B cell (primary cell): ENCODE data around the gene PIPOX. TPM values are rescaled to one million over a fixed set of nuclear protein-coding genes. Genes with fewer than 3 reads are reported as not detected.

Source experiments
- ATAC-seq: fragments of 200-7000 bp; cut with Tn5 transposase; one replicate; pipeline ENCODE4 v1.10.0; 2021; ENCODE audit warnings: low read depth, mild to moderate bottlenecking, moderate number of reproducible peaks, moderate library complexity
- CTCF ChIA-PET: fragments of 350-600 bp; sonication (Branson Sonifier 250); formaldehyde crosslinking; loops from one replicate; lab custom pipeline; 2021; ENCODE audit warnings: antibody characterized with exemption, inconsistent platforms; lab: Charles Lee
- POLR2A ChIA-PET: fragments of 350-600 bp; sonication (Branson Sonifier 250); formaldehyde crosslinking; loops from one replicate; lab custom pipeline; 2021; ENCODE audit warnings: antibody characterized with exemption; lab: Charles Lee
- DNase-seq: peaks from one replicate; pipeline ENCODE4 v3.0.0; 2013
- H2AFZ ChIP-seq: 2 replicates; pipeline ENCODE4 v1.6.1; 2012; ENCODE audit warnings: mild to moderate bottlenecking, low read depth, low read length; ENCODE audit not compliant: insufficient read depth, poor library complexity, severe bottlenecking
- H3K27ac ChIP-seq, 2 donors: 1 replicate in 1 of 2; 2 replicates in 1 of 2; pipeline ENCODE4 v1.5.1; 2012 to 2013; ENCODE audit warnings: low read length in 2 of 2, mild to moderate bottlenecking in 2 of 2, moderate library complexity in 1 of 2
- H3K27me3 ChIP-seq, 4 experiments: fragments of 200-600 bp in 1 of 4; sonication (generic) in 1 of 4; replicated peaks in 1 of 4; 1 replicate in 2 of 4; 2 replicates in 2 of 4; pipeline versions ENCODE4 v1.6.1 to v1.7.0; 2013 to 2016; ENCODE audit warnings: low read length in 3 of 4, mild to moderate bottlenecking in 2 of 4, mixed read lengths in 1 of 4, moderate library complexity in 1 of 4; ENCODE audit not compliant: insufficient read depth in 4 of 4, control insufficient read depth in 3 of 4; ENCODE audit errors: control extremely low read depth in 1 of 4
- H3K36me3 ChIP-seq, 2 experiments: replicated peaks in 1 of 2; 1 replicate in 1 of 2; 2 replicates in 1 of 2; pipeline versions ENCODE4 v1.6.1 to v1.7.1; 2013; ENCODE audit warnings: low read length in 1 of 2; ENCODE audit not compliant: insufficient read depth in 2 of 2, control insufficient read depth in 1 of 2; ENCODE audit errors: control extremely low read depth in 1 of 2, extremely low read depth in 1 of 2
- H3K4me1 ChIP-seq, 2 donors: fragments of 200-600 bp in 1 of 2; sonication (generic) in 1 of 2; 1 replicate in 1 of 2; 2 replicates in 1 of 2; pipeline versions ENCODE4 v1.5.1 to v1.6.1; 2013 to 2017; ENCODE audit warnings: low read length in 2 of 2; ENCODE audit not compliant: control insufficient read depth in 2 of 2, insufficient read depth in 2 of 2
- H3K4me2 ChIP-seq: replicated peaks from 2 replicates; pipeline ENCODE3; 2012; ENCODE audit warnings: mild to moderate bottlenecking, low read depth, low read length; ENCODE audit not compliant: poor library complexity, severe bottlenecking
- H3K4me3 ChIP-seq, 5 experiments: fragments of 200-600 bp in 1 of 5; sonication (generic) in 1 of 5; 1 replicate in 3 of 5; 2 replicates in 2 of 5; pipeline versions ENCODE4 v1.5.1 to v1.7.0; 2011 to 2016; ENCODE audit warnings: low read length in 4 of 5, mild to moderate bottlenecking in 4 of 5, low read depth in 2 of 5, control low read depth in 1 of 5, moderate library complexity in 1 of 5; ENCODE audit not compliant: insufficient read depth in 1 of 5; ENCODE audit errors: control extremely low read depth in 1 of 5, extremely low read depth in 1 of 5
- H3K79me2 ChIP-seq: fragments of 200-600 bp; sonication (generic); one replicate; pipeline ENCODE4 v1.6.0; 2016; ENCODE audit warnings: low read length; ENCODE audit not compliant: control insufficient read depth, insufficient read depth
- H3K9ac ChIP-seq: fragments of 200-600 bp; sonication (generic); 2 replicates; pipeline ENCODE4 v1.6.1; 2017; ENCODE audit warnings: mild to moderate bottlenecking, low read length, moderate library complexity
- H3K9me3 ChIP-seq, 3 donors: one replicate each; pipeline versions ENCODE4 v1.6.1 to v1.7.1; 2013; ENCODE audit warnings: low read length in 2 of 3; ENCODE audit not compliant: control insufficient read depth in 2 of 3, insufficient read depth in 1 of 3; ENCODE audit errors: control extremely low read depth in 1 of 3
- H4K20me1 ChIP-seq: 2 replicates; pipeline ENCODE4 v1.6.0; 2012; ENCODE audit warnings: mild to moderate bottlenecking, low read length; ENCODE audit not compliant: insufficient read depth, control insufficient read depth, poor library complexity, severe bottlenecking
- H3K27ac Mint-ChIP-seq: one replicate; pipeline ENCODE4 v1.8.0; 2021; ENCODE audit warnings: mixed read lengths
- H3K27me3 Mint-ChIP-seq: one replicate; pipeline ENCODE4 v1.8.0; 2021; ENCODE audit warnings: mixed read lengths
- H3K4me1 Mint-ChIP-seq: one replicate; pipeline ENCODE4 v1.8.0; 2021; ENCODE audit warnings: mixed read lengths
- H3K4me3 Mint-ChIP-seq: one replicate; pipeline ENCODE4 v1.8.0; 2021; ENCODE audit warnings: mixed read lengths
- H3K9me3 Mint-ChIP-seq: one replicate; pipeline ENCODE4 v1.8.0; 2022; ENCODE audit warnings: mixed read lengths; ENCODE audit not compliant: insufficient read depth
- CTCF ChIP-seq: fragments of 200-600 bp; IDR thresholded peaks from one replicate; pipeline ENCODE4 v1.8.0; 2022; ENCODE audit warnings: antibody characterized with exemption, mild to moderate bottlenecking
- EZH2 ChIP-seq: IDR thresholded peaks from 2 replicates; pipeline ENCODE4 v1.6.1; 2012; ENCODE audit warnings: borderline replicate concordance, low read depth, mild to moderate bottlenecking, moderate library complexity, low read length; ENCODE audit not compliant: insufficient read depth, poor library complexity, severe bottlenecking
- WGBS: methylation state at CpG from one replicate; pipeline ENCODE4 v1.1.5; 2013; ENCODE audit warnings: missing lambda C conversion rate; ENCODE audit not compliant: insufficient coverage; 5-methylcytosine and 5-hydroxymethylcytosine counted together
- intact Hi-C: fragments of 100-400 bp; cut with micrococcal nuclease; formaldehyde crosslinking; loops from one replicate; pipeline ENCODE4 v1.10.0; 2022
- polyA plus RNA-seq: library from polyadenylated mRNA; depleted of rRNA; stranded (reverse); fragments of >200 nt; gene quantifications from 2 replicates; pipeline ENCODE4 v1.2.3, GENCODE V29; 2012
- total RNA-seq, 2 donors: library from RNA; stranded (reverse); fragments of 120-200 nt in 1 of 2; gene quantifications; 1 replicate in 1 of 2; 2 replicates in 1 of 2; pipeline versions ENCODE4 v1.2.3 to v1.2.4, GENCODE V29; 2013 to 2022

The PIPOX gene
- total and polyA plus RNA-seq, 2 donors (not counting 1 experiment from before 2014, with no cell fraction given): 0.95 to 15.0 TPM

- H4K20me1 ChIP-seq: no peaks in the 10 kb centered on the region
- no peak overlapping the region for H3K4me3 ChIP-seq
- H3K4me2 ChIP-seq: no peak overlapping the region
- intact Hi-C loops: no loop called here
- H3K9ac ChIP-seq: no peak overlapping the region
- ChIA-PET CTCF (interaction anchor here (0.7 to 1.6 kb wide), 2 partner anchors 51 to 102 kb away, joined by 3 read pairs; no protein-coding TSS in a partner anchor), POLR2A (no interaction called here)
- no peak overlapping the region for H3K27ac Mint-ChIP-seq
- no peak for ATAC-seq
- H3K4me1 Mint-ChIP-seq: peaks cover 9% of the 10 kb centered on the region
- H3K9me3 ChIP-seq: peaks cover 0 to 2% (median 0%) of the 10 kb centered on the region in 3 donors
- H3K4me1 ChIP-seq: peaks cover 7 to 9% of the 10 kb centered on the region in 2 donors
- no peak for TF ChIP-seq CTCF
- no peak for TF ChIP-seq EZH2
- H3K4me3 Mint-ChIP-seq: no peak overlapping the region
- peaks cover 0 to 34% (median 5%) of the 10 kb centered on the region in 4 experiments for H3K27me3 ChIP-seq
- DNase-seq: no peak
- no CpG with 5 or more reads among the region's 5 CpGs for WGBS
- H3K27ac ChIP-seq: no peak overlapping the region
- H3K9me3 Mint-ChIP-seq: no peaks in the 10 kb centered on the region
- H3K79me2 ChIP-seq: no peaks in the 10 kb centered on the region
- no peak overlapping the region for H2AFZ ChIP-seq
- H3K27me3 Mint-ChIP-seq: peaks cover 57% of the 10 kb centered on the region
- no peaks in the 10 kb centered on the region for H3K36me3 ChIP-seq
These were observed 28.2 kb upstream of the PIPOX start for GRCh38 chr17:29014716-29015115.

DNA sequence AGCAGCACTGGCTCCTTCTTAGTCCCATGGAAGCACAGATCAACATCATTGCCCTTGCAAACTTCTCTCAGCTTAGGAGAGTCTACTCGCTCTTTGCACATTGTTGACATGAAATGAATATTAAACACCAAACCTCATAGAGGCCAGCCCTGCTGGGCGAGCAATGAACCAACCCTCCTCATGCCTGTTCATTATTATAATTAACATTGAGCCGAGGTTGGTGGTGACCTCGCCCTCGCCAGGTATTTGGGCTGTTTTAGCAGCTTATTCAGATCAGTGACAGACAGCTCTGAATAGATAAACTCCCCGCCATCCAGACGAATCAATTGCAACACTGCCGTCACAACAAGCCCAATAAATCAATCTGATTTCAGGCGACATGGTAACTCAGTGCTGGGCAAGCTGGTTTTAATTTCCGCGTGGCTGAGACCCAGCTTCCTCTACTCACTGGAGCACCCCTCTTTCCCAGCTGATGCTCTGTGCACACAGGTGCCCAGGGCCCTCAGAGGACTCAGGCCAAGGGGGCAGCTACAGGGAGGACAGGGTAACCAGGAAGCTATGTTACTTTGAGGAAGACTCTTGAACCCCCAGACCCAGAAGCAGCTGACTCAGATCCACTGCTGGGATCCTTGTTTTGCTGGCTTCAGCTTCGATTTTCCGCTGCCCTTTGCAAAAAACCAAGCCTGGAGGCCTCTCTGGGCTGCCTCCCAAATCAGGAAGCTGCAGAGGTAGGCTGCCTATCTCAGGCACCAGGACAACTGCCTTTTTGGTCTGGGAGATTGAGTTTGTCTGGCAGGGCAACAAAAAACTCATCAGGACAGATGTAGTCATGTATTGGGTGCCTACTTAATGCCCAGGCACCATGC lies 26.4 kb upstream of the PIPOX start:
- H3K4me1 ChIP-seq: peaks cover 14 to 15% of the 10 kb centered on the region in 2 donors
- Mint-ChIP-seq H3K9me3 (no peaks in the 10 kb centered on the region), H3K27ac (no peak overlapping the region), H3K4me1 (peaks cover 9% of the 10 kb centered on the region), H3K4me3 (no peak overlapping the region), H3K27me3 (peaks cover 60% of the 10 kb centered on the region)
- no peak overlapping the region for H2AFZ ChIP-seq
- ATAC-seq: no peak
- no peaks in the 10 kb centered on the region for H3K79me2 ChIP-seq
- H3K9me3 ChIP-seq: peaks cover 0 to 6% (median 0%) of the 10 kb centered on the region in 3 donors
- TF ChIP-seq CTCF: no peak
- TF ChIP-seq EZH2: no peak
- POLR2A ChIA-PET: no interaction called here
- H3K27ac ChIP-seq: no peak overlapping the region
- H3K36me3 ChIP-seq: no peaks in the 10 kb centered on the region
- 83% methylated on average over 11 of the region's 13 CpGs for WGBS
- H3K4me3 ChIP-seq: no peak overlapping the region
- intact Hi-C loops: no loop called here
- peaks cover 0 to 51% (median 16%) of the 10 kb centered on the region in 4 experiments for H3K27me3 ChIP-seq
- no peaks in the 10 kb centered on the region for H4K20me1 ChIP-seq
- H3K9ac ChIP-seq: no peak overlapping the region
- DNase-seq: no peak
- H3K4me2 ChIP-seq: no peak overlapping the region
- CTCF ChIA-PET: no interaction called here
